ENCODE measurements around the gene TST. TPM values are rescaled to one million over a fixed set of nuclear protein-coding genes. Genes with fewer than 3 reads are reported as not detected.

Gene TST
- total RNA-seq, 4 donors from 2014 or later = 44.1 to 76.4 (median 66.7) TPM

GRCh38 chr22:37008365-37008764, 10.9 kb downstream of the TST start:
- Histone ChIP-seq H3K9me3 (no peaks in the 10 kb centered on the region), H3K4me1 (peaks cover 0 to 18% (median 8%) of the 10 kb centered on the region in 4 donors), H3K36me3 (peaks cover 0 to 9% (median 0%) of the 10 kb centered on the region in 3 donors), H3K27ac (no peak overlapping the region), H3K4me3 (no peak overlapping the region), H3K27me3 (no peaks in the 10 kb centered on the region)
- WGBS, 2 donors = 71 to 78% methylated on average over 2 of the region's 2 CpGs
- DNase-seq (ENCODE audit: low spot score in 2 of 2) = no peak
- no peak for TF ChIP-seq CTCF (IDR thresholded peaks at IDR 0.05)
- no peak for TF ChIP-seq POLR2A (IDR thresholded peaks at IDR 0.05)
- TF ChIP-seq EP300 (IDR thresholded peaks at IDR 0.05) = no peak

- no peak for DNase-seq (ENCODE audit: low spot score in 2 of 2)
- H3K27me3 ChIP-seq = no peaks in the 10 kb centered on the region
- H3K4me1 ChIP-seq = peaks cover 0 to 12% (median 5%) of the 10 kb centered on the region in 4 donors
- peaks cover 0 to 9% (median 0%) of the 10 kb centered on the region in 3 donors for H3K36me3 ChIP-seq
- no peak overlapping the region for H3K27ac ChIP-seq
- no peaks in the 10 kb centered on the region for H3K9me3 ChIP-seq
- no peak overlapping the region for H3K4me3 ChIP-seq
- 22 to 43% methylated on average over 2 of the region's 2 CpGs for WGBS, 2 donors
- TF ChIP-seq CTCF (IDR thresholded peaks at IDR 0.05) (no peak), POLR2A (IDR thresholded peaks at IDR 0.05) (no peak), EP300 (IDR thresholded peaks at IDR 0.05) (no peak)
Measured at GRCh38 chr22:37007651-37008050, 11.6 kb downstream of the TST start.

- WGBS, 2 donors = 66 to 67% methylated on average over 7 of the region's 7 CpGs
- H3K36me3 ChIP-seq = no peaks in the 10 kb centered on the region
- no peak overlapping the region for H3K27ac ChIP-seq
- H3K9me3 ChIP-seq = no peaks in the 10 kb centered on the region
- no peak overlapping the region for H3K4me3 ChIP-seq
- no peaks in the 10 kb centered on the region for H3K4me1 ChIP-seq
- TF ChIP-seq POLR2A (IDR thresholded peaks at IDR 0.05) (no peak), CTCF (IDR thresholded peaks at IDR 0.05) (no peak), EP300 (IDR thresholded peaks at IDR 0.05) (no peak)
- DNase-seq (ENCODE audit: low spot score in 2 of 2) = no peak
- H3K27me3 ChIP-seq = no peaks in the 10 kb centered on the region
Measured at GRCh38 chr22:37002633-37003032, 16.6 kb downstream of the TST start.

- no peak for TF ChIP-seq CTCF (IDR thresholded peaks at IDR 0.05)
- TF ChIP-seq EP300 (IDR thresholded peaks at IDR 0.05) = no peak
- H3K27me3 ChIP-seq = no peaks in the 10 kb centered on the region
- no peak for DNase-seq (ENCODE audit: low spot score in 2 of 2)
- 88 to 92% methylated on average over 12 of the region's 12 CpGs for WGBS, 2 donors
- no peak overlapping the region for H3K27ac ChIP-seq
- H3K9me3 ChIP-seq = no peaks in the 10 kb centered on the region
- no peaks in the 10 kb centered on the region for H3K36me3 ChIP-seq
- no peaks in the 10 kb centered on the region for H3K4me1 ChIP-seq
- H3K4me3 ChIP-seq = no peak overlapping the region
Measured at GRCh38 chr22:37001826-37002225, 17.4 kb downstream of the TST start.

GRCh38 chr22:37000676-37001534, 18.3 kb downstream of the TST start:
- H3K9me3 ChIP-seq = no peaks in the 10 kb centered on the region
- DNase-seq (ENCODE audit: low spot score in 2 of 2) = no peak
- WGBS, 2 donors = 65 to 74% methylated on average over 11 of the region's 11 CpGs
- TF ChIP-seq POLR2A (IDR thresholded peaks at IDR 0.05) (no peak), EP300 (IDR thresholded peaks at IDR 0.05) (no peak), CTCF (IDR thresholded peaks at IDR 0.05) (no peak)
- no peaks in the 10 kb centered on the region for H3K27me3 ChIP-seq
- H3K4me3 ChIP-seq = no peak overlapping the region
- H3K27ac ChIP-seq = no peak overlapping the region
- H3K36me3 ChIP-seq = no peaks in the 10 kb centered on the region
- no peaks in the 10 kb centered on the region for H3K4me1 ChIP-seq

All from tibial nerve (tissue), 4 donors.